Eye (tissue), 1 donor: ENCODE data around the gene CREB1.

Experiments
- DNase-seq: peaks from one replicate; pipeline ENCODE4 v3.0.0-alpha.2; 2015

Gene CREB1

GRCh38 chr2:207546822-207547221, 17.1 kb downstream of the CREB1 start:
- DNase-seq = no peak

DNA sequence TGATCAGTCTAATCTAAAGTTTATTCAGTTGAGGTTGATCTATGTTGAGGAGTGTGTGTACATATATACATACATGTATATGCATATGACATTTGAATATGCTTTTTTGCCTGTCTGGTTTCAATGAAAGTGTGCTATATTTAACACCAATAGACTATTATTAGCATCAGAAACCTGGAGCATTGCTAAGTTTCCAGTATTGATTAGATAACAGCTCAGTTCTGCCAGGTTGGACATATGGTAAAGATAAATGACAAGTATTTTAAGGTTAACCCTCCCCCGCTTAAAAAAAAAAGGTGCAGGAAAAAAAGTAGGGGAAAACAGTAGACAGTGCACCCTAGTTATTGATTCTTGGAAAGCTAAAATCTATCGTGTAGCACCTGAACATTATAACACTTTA, 19.4 kb downstream of the CREB1 start:
- DNase-seq = no peak

DNA sequence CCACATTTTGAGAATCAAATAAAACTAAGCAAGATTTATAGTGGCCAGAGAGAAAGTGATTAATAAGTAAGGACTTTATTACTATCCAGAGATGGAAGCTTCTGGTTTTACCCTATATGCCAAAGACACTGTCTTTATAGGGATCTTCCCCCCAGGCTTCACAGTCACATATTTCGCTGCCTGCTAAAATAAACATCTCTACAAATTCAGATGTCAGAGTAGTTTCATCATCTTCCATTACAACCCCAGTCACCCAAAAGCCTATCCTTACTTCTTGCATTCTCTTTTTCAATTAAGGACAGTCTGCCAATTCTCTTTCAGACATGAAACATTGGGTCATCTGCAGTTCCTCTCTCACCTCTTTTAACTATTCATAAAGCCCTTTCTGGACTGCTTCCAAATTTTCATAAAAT, 28.3 kb downstream of the CREB1 start:
- no peak for DNase-seq

DNA sequence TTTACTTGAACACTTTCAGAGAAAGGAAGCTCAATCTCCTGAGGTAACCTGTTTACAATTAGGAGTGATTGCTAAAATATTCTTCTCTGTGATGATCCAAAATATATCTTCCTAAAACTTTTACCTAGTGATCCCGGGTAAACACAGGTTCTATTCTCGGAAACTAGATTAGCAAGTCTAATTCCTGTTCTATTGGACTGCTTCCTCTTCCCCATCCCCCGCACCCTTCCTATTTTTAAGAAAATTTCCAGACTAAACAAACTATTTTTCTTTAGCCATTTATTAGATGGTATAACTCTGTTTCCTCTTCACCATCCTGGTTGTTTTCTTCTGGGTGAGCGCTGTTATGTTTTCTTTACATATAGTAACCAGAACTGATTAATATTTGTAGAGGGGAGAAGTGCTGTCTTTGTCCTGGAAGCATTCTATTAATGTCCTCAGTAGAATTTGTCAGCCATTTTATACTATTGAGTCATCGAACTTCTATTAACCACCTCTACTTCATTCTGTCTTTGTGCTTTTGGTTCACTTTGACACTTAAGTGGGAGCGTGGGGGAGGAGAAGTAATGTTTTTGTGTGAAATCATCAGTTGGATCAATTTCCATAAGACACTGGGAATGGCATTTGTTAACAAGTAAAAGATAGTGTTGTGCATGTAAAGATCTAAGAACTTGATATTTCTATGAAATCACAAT, 31.8 kb downstream of the CREB1 start:
- DNase-seq = no peak

DNA sequence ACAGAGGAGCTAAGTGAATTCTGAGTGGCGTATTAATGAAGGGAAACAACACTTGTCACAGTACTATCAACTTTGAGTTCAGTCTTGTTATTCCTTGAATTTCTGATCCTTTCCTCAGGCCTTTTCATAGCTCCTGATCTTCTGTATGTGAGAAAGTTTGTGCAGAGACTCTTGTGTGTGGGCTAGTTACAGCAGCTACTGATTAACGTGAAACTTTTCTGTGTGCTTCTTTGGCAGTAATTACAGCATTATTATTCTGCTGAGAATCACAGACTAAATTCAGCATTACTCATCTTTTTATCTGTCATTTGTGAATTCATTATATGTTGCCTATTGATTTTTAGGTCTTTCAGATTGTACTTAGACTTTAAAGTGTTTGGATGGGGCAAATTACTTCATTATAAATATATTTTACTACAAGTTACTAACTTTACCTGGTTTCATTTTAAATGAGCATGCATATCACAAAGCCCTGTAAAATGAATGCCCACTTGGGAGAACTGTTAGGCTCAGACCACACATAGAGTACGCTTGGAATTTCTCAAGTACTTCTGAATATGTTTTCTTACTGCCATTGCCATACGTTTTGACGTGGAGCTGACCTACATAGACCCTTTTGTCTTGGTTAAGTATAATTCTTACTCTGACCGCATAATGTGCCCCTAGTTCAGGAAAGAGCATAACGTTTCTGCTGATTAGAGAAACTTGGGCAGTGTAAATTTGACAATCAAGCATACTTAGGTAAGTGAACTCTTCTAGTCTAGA, 36.2 kb downstream of the CREB1 start:
- peak; percentile 16 for DNase-seq

GRCh38 chr2:207567671-207568070, 37.9 kb downstream of the CREB1 start:
- no peak for DNase-seq

DNA sequence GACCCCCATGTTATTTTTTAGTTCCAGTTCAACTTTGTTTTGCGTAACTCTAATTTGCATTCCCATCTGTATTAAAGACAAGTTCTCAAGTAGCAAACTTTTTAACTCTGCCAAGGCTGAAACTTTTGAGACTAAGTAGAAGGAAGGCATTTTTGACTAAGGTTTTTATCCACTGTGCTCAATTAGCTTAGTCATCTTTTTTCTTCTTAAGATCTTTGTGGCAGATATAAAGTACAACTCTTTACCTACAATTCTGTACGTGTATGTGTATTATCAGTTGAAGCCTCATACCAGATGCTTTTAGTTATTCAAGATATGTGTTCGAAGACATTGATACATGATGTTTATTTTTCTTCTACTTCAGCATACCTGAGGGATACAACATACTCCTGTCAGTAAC, 41.6 kb downstream of the CREB1 start:
- DNase-seq = no peak

- DNase-seq = no peak
Observed at GRCh38 chr2:207584952-207585351, 55.2 kb downstream of the CREB1 start.

DNA sequence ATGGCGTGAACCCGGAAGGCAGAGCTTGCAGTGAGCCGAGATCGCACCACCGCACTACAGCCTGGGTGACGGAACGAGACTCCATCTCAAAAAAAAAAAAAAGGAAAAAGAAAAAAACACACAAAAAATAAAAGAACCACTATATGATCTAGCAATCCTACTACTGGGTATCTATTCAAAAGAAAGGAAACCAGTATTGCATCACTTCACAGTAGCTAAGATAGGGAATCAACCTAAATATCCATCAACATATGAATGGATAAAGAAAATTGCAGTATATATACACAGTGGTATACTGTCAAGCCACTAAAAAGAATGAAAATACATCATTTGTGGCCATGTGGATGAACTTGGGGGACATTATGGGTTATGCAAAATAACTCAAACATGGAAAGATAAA, 57.5 kb downstream of the CREB1 start:
- DNase-seq = no peak

GRCh38 chr2:207589143-207589542, 59.4 kb downstream of the CREB1 start:
- DNase-seq = no peak

GRCh38 chr2:207593277-207593676, 63.5 kb downstream of the CREB1 start:
- no peak for DNase-seq

DNA sequence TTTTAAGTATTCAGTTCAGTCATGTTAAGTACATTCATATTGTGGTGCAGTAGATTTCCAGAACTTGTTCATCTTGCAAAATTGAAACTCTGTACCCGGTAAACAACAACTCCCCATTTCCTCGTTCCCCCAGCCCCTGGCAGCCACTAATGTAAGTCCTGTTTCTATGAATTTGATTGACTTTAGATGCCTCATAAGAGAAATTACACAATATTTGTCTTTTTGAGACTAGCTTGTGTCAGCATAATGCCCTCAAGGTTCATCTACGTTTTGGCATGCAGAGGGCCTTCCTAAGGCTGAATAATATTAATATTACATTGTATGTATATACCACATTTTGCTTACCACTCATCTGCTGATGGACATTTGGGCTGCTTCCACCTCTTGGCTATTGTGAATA, 64.5 kb downstream of the CREB1 start:
- no peak for DNase-seq

GRCh38 chr2:207594731-207595130, 65.0 kb downstream of the CREB1 start:
- no peak for DNase-seq

DNA sequence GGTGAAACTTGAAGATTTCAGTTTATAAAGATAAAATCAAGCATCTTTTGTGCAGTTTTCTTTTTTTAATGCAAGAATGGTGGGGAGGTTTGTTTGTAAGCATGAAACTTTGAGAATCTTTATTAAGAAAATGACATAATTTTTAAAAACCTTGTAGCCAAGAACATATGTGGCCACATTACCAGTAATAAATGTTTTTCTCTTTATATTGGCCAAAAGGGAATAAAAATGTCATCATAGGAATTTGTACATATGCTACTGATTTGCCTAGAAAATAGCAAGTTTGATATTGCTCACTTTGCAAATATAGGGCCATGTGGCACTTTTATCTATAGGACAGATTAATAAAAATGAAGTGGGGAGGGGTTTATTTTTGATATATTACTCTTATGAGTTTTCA, 69.9 kb downstream of the CREB1 start:
- no peak for DNase-seq

GRCh38 chr2:207600231-207600630, 70.5 kb downstream of the CREB1 start:
- DNase-seq = no peak

- DNase-seq = no peak
Observed at GRCh38 chr2:207601774-207602173, 72.0 kb downstream of the CREB1 start.

DNA sequence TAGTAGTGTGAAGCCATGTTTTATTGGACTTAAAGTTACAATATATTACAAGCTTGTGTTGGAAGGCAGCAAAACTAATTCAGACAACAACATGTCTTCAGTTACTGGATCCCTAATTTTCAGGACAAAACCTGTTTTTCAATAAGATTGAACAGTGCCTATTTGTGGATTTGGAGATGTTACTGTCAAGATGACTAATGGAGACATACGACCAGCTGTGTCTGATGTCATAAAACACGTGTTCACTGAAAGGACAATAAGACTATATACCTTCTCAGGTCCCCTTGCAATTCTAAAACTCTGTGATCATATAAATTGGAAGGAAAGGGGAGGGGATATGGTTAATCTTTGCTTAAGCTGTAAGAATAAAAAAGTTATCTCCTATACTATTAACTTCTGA, 73.7 kb downstream of the CREB1 start:
- DNase-seq = no peak

DNA sequence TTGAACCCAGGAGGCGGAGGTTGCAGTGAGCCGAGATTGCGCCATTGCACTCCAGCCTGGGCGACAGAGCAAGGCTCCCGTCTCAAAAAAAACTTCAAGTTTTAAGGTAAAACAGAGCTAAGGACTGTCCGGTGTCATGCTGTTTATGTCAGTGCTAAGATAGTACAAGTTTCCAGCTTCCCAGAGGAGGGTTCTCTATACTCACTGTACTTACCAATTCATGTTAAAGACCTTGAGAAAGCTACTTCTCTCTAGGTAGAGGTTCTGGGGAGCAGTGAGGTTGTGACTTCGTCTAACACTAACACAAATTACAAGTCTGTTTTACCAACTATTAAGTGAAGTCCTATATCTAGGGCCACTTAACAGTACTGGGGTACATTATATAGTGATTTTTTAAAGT, 76.6 kb downstream of the CREB1 start:
- no peak for DNase-seq

GRCh38 chr2:207606829-207607228, 77.1 kb downstream of the CREB1 start:
- no peak for DNase-seq

GRCh38 chr2:207612714-207613113, 83.0 kb downstream of the CREB1 start:
- DNase-seq = no peak

DNA sequence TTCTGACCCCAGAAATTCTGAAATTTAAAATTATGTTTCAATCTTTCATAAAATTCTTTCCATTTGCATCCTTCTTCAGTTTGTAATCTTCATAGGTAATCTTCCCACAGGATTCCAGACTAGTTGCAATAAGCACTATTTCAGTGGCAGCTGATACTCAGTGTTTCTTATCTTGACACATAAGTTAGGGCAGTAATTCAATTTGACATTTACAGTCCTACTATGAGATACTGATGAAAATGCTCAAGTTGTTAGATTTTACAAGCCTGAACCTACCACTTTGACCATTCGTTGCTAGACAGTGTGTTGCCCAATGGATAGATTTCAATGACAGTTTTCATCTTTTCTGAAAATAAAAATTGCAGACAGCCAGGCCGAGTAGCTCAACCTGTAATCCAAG, 85.1 kb downstream of the CREB1 start:
- no peak for DNase-seq

- DNase-seq = no peak
Observed at GRCh38 chr2:207616185-207616584, 86.4 kb downstream of the CREB1 start.

GRCh38 chr2:207617011-207617671, 87.4 kb downstream of the CREB1 start:
- DNase-seq = peak; percentile 21

DNA sequence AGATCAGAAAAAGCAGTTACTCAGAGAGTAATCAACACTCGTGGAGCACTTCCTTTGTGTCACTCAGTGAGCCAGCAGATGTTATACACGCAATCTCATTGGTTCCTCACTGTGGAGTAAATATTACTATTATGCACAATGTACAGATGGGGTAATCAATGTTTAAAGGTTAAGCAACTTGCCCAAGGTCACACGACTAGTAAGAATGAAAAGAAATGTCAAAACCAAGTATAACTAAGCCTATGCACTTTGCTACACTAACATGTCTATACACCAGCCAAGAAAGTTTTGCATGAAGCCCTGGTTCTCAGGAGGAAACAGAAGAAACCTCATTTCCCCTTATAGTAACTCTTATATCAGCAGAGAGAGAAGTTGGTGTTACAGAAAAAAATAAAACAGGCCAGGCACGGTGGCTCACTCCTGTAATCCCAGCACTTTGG, 90.0 kb downstream of the CREB1 start:
- DNase-seq = no peak
